Epithelial cell of umbilical artery (primary cell): ENCODE results near the gene DVL3. TPM values are rescaled to one million over a fixed set of nuclear protein-coding genes. Genes with fewer than 3 reads are reported as not detected.

Source experiments
- total RNA-seq: library from RNA; depleted of rRNA; stranded (reverse); fragments of >200 nt; gene quantifications from 2 replicates; pipeline ENCODE4 v1.2.3, GENCODE V29; 2014

Gene DVL3
- 18.5 and 19.6 TPM in 2 replicates for total RNA-seq

GRCh38 chr3:184154885-184155643, at the start of gene DVL3:
TSS of gene DVL3 (plus strand) at chr3:184155377. CDS start at chr3:184155636, 259 bp downstream.

GRCh38 chr3:184135149-184135910, 19.8 kb upstream of the DVL3 start, which contains the start of gene EIF2B5:
TSS of gene EIF2B5 (plus strand) at chr3:184135358. CDS start at chr3:184135386, 28 bp downstream.

GRCh38 chr3:184174646-184175492, 19.7 kb downstream of the DVL3 start, which contains the start of gene AP2M1:
TSS of gene AP2M1 (plus strand) at chr3:184174855. CDS start at chr3:184176994, 2,139 bp downstream.

GRCh38 chr3:184186184-184186901, 31.2 kb downstream of the DVL3 start, which contains the start of gene ABCF3:
TSS of gene ABCF3 (plus strand) at chr3:184186199. CDS start at chr3:184186208, 9 bp downstream.

Other genes with a start within 250 kb of the DVL3 start
- 13.0 and 15.2 TPM in 2 replicates for gene ABCC5, start 137.5 kb upstream of the DVL3 start, total RNA-seq
- not detected in 2 replicates for gene HTR3D, start 123.6 kb upstream of the DVL3 start, total RNA-seq
- gene HTR3C, start 102.3 kb upstream of the DVL3 start, total RNA-seq, result not detected in 2 replicates
- gene HTR3E, start 58.3 kb upstream of the DVL3 start, total RNA-seq, result not detected in 2 replicates
- 44.5 and 52.3 TPM in 2 replicates for gene EIF2B5, start 20.0 kb upstream of the DVL3 start, total RNA-seq
- gene AP2M1, start 19.5 kb downstream of the DVL3 start, total RNA-seq, result 351 and 389 TPM in 2 replicates
- gene ABCF3, start 30.8 kb downstream of the DVL3 start, total RNA-seq, result 39.2 and 41.6 TPM in 2 replicates
- not detected in 2 replicates for gene VWA5B2, start 74.2 kb downstream of the DVL3 start, total RNA-seq
- gene ALG3, start 93.6 kb downstream of the DVL3 start, total RNA-seq, result 26.6 and 32.5 TPM in 2 replicates
- 3.6 and 5.8 TPM in 2 replicates for gene EEF1AKMT4, start 94.3 kb downstream of the DVL3 start, total RNA-seq
- 0.15 TPM in 1 of 2 replicates, not detected in the other for gene CAMK2N2, start 106.2 kb downstream of the DVL3 start, total RNA-seq
- gene ECE2, start 120.6 kb downstream of the DVL3 start, total RNA-seq, result not detected in 2 replicates
- 534 and 651 TPM in 2 replicates for gene PSMD2, start 143.9 kb downstream of the DVL3 start, total RNA-seq
- gene EIF4G1, start 159.2 kb downstream of the DVL3 start, total RNA-seq, result 222 and 225 TPM in 2 replicates
- 30.9 and 37.1 TPM in 2 replicates for gene FAM131A, start 182.2 kb downstream of the DVL3 start, total RNA-seq
- gene CLCN2, start 206.2 kb downstream of the DVL3 start, total RNA-seq, result 1.9 and 3.2 TPM in 2 replicates
- gene POLR2H, start 206.3 kb downstream of the DVL3 start, total RNA-seq, result 165 and 180 TPM in 2 replicates
- under 0.01 TPM in 1 of 2 replicates, not detected in the other for gene THPO, start 222.8 kb downstream of the DVL3 start, total RNA-seq
- gene CHRD, start 224.7 kb downstream of the DVL3 start, total RNA-seq, result 0.15 and 0.32 TPM in 2 replicates